Osteocyte (in vitro differentiated cells): ENCODE results near the gene AK5. TPM values are rescaled to one million over a fixed set of nuclear protein-coding genes. Genes with fewer than 3 reads are reported as not detected.

Source experiments
- DNase-seq: peaks from one replicate; pipeline ENCODE4 v3.0.0; 2021; ENCODE audit warnings: mixed read lengths; ENCODE audit not compliant: unreplicated experiment; ENCODE audit errors: extremely low spot score
- H3K27ac Mint-ChIP-seq: one replicate; pipeline ENCODE4 v1.8.0; 2021; ENCODE audit warnings: mild to moderate bottlenecking, mixed read lengths; ENCODE audit not compliant: unreplicated experiment
- H3K27me3 Mint-ChIP-seq: one replicate; pipeline ENCODE4 v1.8.0; 2021; ENCODE audit warnings: mixed read lengths; ENCODE audit not compliant: unreplicated experiment
- H3K36me3 Mint-ChIP-seq: one replicate; pipeline ENCODE4 v1.8.0; 2021; ENCODE audit warnings: mixed read lengths; ENCODE audit not compliant: unreplicated experiment
- H3K4me1 Mint-ChIP-seq: one replicate; pipeline ENCODE4 v1.8.0; 2021; ENCODE audit warnings: mixed read lengths; ENCODE audit not compliant: unreplicated experiment
- H3K4me3 Mint-ChIP-seq: one replicate; pipeline ENCODE4 v1.8.0; 2021; ENCODE audit warnings: mild to moderate bottlenecking, moderate library complexity, mixed read lengths; ENCODE audit not compliant: unreplicated experiment
- H3K9me3 Mint-ChIP-seq: one replicate; pipeline ENCODE4 v1.8.0; 2021; ENCODE audit warnings: mixed read lengths; ENCODE audit not compliant: unreplicated experiment
- total RNA-seq: library from RNA; stranded (reverse); gene quantifications from 2 replicates; pipeline ENCODE4 v1.2.1, GENCODE V29; 2021
- TF ChIP-seq, protein P1 (sequence below): fragments of 200-600 bp; sonication (generic); IDR thresholded peaks from 2 replicates; pipeline ENCODE4 v1.5.0; 2021; ENCODE audit warnings: antibody characterized with exemption, mild to moderate bottlenecking, moderate library complexity

AK5 gene
- total RNA-seq, 1 donor from 2014 or later, result 38.1 TPM

DNA sequence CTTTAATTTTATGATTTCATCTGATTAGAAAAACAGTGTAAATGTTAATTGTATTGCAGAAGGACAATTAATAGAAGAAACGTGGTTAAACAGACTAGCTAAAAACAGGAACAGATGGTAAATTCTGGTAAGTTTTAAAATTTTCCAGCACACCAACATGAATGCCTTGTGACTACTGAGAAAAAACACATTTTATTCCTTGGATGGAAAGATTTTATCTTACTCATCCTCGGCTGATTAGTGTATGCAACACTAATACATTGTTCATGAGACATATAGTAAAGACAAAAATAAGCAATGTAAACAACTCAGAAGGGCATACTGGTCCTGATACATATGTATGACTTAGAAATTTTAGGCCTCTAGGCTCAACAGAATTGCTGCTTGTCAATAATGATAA, 4.9 kb upstream of the AK5 start:
- DNase-seq, result no peak
- H3K4me1 Mint-ChIP-seq, result peaks cover 8% of the 10 kb centered on the region
- no peaks in the 10 kb centered on the region for H3K9me3 Mint-ChIP-seq
- no peak overlapping the region for H3K27ac Mint-ChIP-seq
- H3K27me3 Mint-ChIP-seq, result no peaks in the 10 kb centered on the region
- H3K4me3 Mint-ChIP-seq, result no peak overlapping the region
- H3K36me3 Mint-ChIP-seq, result no peaks in the 10 kb centered on the region
- TF ChIP-seq, protein P1, sequence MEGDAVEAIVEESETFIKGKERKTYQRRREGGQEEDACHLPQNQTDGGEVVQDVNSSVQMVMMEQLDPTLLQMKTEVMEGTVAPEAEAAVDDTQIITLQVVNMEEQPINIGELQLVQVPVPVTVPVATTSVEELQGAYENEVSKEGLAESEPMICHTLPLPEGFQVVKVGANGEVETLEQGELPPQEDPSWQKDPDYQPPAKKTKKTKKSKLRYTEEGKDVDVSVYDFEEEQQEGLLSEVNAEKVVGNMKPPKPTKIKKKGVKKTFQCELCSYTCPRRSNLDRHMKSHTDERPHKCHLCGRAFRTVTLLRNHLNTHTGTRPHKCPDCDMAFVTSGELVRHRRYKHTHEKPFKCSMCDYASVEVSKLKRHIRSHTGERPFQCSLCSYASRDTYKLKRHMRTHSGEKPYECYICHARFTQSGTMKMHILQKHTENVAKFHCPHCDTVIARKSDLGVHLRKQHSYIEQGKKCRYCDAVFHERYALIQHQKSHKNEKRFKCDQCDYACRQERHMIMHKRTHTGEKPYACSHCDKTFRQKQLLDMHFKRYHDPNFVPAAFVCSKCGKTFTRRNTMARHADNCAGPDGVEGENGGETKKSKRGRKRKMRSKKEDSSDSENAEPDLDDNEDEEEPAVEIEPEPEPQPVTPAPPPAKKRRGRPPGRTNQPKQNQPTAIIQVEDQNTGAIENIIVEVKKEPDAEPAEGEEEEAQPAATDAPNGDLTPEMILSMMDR, result no peak

DNA sequence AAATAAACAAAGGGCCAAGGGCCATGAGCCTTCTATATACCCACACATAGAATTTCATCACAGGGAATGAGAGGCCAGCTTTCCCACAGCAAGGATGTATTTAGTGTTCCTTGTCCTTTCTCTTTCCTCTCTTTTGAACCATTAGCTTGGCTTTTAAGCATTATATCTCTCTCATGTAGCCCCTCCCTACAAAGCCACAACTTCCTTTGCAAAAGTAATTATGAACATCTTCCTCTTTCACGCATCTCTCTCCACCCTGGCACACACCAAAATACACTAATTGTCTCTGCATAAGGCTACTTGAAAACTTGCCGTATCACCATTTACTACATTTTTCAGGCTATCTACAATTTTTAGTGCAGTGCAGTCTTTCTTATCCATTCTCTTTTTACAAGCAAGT, 1.9 kb upstream of the AK5 start:
- Mint-ChIP-seq H3K4me3 (no peak overlapping the region), H3K27me3 (no peaks in the 10 kb centered on the region), H3K27ac (no peak overlapping the region), H3K9me3 (no peaks in the 10 kb centered on the region), H3K36me3 (no peaks in the 10 kb centered on the region), H3K4me1 (peaks cover 17% of the 10 kb centered on the region)
- TF ChIP-seq, protein P1, result no peak
- no peak for DNase-seq

DNA sequence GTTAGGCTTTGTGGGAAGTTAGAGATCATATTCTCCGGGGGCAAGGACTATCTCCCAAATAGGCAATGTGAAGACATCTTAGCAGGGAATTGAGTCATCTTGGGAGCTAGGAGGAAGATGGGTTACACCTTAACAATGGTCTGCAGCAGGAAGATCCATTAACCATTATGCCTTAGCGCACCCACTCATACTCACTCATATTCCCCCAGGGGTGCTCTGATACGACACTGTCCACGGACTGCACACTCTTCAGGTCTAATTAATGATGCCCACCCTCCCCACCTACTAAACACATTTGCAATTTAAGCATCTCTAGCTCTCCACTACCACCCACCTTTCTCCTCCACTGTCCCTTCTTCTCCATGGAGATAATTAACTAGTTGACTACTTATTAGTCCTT, 857 bp upstream of the AK5 start:
- H3K36me3 Mint-ChIP-seq, result no peaks in the 10 kb centered on the region
- TF ChIP-seq, protein P1, result no peak
- H3K4me1 Mint-ChIP-seq, result peaks cover 17% of the 10 kb centered on the region
- H3K27me3 Mint-ChIP-seq, result no peaks in the 10 kb centered on the region
- DNase-seq, result no peak
- H3K27ac Mint-ChIP-seq, result peak overlapping the region; percentile 0
- H3K4me3 Mint-ChIP-seq, result peak overlapping the region; percentile 62
- no peaks in the 10 kb centered on the region for H3K9me3 Mint-ChIP-seq

DNA sequence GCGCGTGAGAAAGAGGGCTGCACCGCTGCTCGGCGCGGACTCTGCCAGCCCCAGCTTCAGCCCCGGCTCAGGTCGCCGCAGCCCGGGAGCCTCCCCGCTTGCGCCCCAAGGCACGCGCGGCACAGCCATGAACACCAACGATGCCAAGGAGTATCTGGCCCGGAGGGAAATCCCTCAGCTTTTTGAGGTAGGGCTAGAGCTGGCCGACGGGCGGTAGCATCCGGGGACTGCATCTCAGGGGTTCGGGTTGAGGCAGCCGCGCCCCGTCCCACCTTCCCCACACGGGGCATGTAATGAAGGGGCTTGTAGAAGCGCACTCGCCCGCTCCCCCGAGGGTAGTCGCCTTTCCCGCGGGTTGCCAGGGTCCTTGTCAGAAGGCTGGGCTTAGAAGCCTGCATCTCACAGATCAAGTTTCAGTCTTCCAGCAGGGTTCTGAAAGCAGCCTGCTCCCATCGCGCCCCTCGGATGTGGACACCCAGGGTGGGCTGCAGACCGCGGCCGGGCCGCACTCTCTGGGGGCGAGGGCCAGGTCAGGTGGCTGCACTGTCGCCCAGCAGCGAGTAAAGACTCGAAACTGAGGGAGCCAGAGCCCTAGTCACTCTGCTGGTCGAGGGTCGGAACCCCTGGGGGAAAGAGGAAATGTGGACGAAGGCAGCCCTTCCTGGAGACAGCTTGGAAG, 507 bp downstream of the AK5 start:
- H3K27me3 Mint-ChIP-seq, result no peaks in the 10 kb centered on the region
- TF ChIP-seq, protein P1, result no peak

DNA sequence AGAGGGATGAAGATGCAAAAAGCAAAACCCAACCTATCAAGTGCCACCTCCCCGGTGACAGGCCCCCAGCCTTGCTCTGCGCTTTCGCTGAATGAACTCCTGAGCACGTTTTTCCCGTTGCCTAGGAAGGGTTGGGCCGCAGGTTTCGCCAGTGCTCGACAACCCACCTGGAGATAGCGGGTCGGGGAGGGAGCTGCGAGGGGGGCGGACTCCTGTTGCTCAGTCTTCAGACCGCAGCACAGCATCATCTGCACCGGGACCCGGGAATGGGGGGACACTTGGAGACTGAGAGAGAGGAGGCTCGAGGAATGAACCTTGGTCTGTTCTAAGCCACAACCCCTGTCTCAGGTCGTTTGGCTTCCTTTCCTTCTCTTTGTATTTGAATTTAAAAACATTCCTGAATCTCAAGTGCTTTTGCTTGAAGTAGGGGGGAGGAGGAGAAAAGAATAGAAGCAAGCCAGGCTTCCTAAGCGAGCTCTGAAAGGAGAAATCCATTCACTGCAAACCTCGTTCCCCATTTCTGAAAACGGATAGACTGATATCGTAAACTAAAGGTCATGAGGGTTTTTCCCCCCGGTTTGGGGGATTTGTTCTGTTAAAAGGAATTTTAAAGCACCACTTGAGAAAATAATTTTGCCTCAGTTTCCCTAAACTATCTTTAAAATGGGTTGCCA, 1.2 kb downstream of the AK5 start:
- Mint-ChIP-seq H3K4me3 (peak overlapping the region; percentile 80), H3K4me1 (peaks cover 17% of the 10 kb centered on the region), H3K27ac (no peak overlapping the region), H3K27me3 (no peaks in the 10 kb centered on the region), H3K36me3 (peaks cover 5% of the 10 kb centered on the region), H3K9me3 (no peaks in the 10 kb centered on the region)
- no peak for DNase-seq
- TF ChIP-seq, protein P1, result no peak

More for the DNA sequence above, 507 bp downstream of the AK5 start:
- peak; percentile 84 for DNase-seq
- no peak overlapping the region for H3K27ac Mint-ChIP-seq
- H3K4me3 Mint-ChIP-seq, result peak overlapping the region; percentile 80
- H3K4me1 Mint-ChIP-seq, result peaks cover 17% of the 10 kb centered on the region
- H3K9me3 Mint-ChIP-seq, result no peaks in the 10 kb centered on the region
- peaks cover 3% of the 10 kb centered on the region for H3K36me3 Mint-ChIP-seq
